ENCODE measurements around the gene ATP6AP1. TPM values are rescaled to one million over a fixed set of nuclear protein-coding genes. Genes with fewer than 3 reads are reported as not detected.

Gene ATP6AP1
- total and polyA plus RNA-seq, 2 experiments from 2014 or later = 37.7 to 52.1 TPM

DNA sequence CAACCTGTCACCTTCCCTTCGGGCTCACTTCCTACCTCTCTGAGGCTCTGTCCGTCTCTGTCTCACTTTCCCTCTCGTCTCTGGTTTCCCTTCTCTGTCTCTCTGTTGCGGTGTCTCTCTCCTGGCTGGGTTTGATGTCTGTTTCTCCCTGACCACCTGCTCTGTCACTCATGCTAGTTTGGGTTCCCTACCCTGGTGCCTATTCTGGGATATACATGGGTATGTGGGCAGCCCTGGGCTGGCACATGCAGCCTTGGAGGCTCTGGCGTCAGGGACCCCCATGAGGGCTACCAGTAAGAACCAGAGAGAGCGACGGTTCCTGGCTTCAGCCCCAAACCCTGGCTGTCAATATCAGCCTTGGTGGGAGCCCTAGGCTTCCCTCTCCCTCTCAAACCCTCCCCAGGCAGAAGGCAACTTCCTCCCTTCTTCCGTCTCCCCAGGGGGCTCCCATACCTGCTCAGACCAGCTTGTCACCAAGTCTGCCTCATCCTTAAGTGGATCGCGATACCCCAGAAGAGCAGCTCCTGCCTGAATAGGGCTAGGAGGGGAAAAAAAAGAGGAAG is 19.7 kb upstream of the ATP6AP1 start:
- no peaks in the 10 kb centered on the region for H3F3A ChIP-seq (replicated peaks; ENCODE audit: low read depth)
- H3K79me2 ChIP-seq (replicated peaks; ENCODE audit: insufficient read depth) = no peaks in the 10 kb centered on the region
- H3K36me3 ChIP-seq (ENCODE audit: insufficient read depth) = no peaks in the 10 kb centered on the region
- H3K9me2 ChIP-seq (ENCODE audit: insufficient read depth) = no peaks in the 10 kb centered on the region
- H3K4me3 ChIP-seq = peak overlapping the region; percentile 44; the same call in 1 of the 2 replicates
- ATAC-seq (no peak), DNase-seq (ENCODE audit: low spot score) (no peak)
- H3K27ac ChIP-seq (ENCODE audit: low read depth) = no peak overlapping the region
- H3K9me3 Mint-ChIP-seq = no peaks in the 10 kb centered on the region
- no peak overlapping the region for H2AFZ ChIP-seq
- no peak overlapping the region for H3K27ac Mint-ChIP-seq
- H3K4me1 ChIP-seq (ENCODE audit: insufficient read depth) = peaks cover 8% of the 10 kb centered on the region; the same call in 1 of the 2 replicates
- TF ChIP-seq, protein P1, sequence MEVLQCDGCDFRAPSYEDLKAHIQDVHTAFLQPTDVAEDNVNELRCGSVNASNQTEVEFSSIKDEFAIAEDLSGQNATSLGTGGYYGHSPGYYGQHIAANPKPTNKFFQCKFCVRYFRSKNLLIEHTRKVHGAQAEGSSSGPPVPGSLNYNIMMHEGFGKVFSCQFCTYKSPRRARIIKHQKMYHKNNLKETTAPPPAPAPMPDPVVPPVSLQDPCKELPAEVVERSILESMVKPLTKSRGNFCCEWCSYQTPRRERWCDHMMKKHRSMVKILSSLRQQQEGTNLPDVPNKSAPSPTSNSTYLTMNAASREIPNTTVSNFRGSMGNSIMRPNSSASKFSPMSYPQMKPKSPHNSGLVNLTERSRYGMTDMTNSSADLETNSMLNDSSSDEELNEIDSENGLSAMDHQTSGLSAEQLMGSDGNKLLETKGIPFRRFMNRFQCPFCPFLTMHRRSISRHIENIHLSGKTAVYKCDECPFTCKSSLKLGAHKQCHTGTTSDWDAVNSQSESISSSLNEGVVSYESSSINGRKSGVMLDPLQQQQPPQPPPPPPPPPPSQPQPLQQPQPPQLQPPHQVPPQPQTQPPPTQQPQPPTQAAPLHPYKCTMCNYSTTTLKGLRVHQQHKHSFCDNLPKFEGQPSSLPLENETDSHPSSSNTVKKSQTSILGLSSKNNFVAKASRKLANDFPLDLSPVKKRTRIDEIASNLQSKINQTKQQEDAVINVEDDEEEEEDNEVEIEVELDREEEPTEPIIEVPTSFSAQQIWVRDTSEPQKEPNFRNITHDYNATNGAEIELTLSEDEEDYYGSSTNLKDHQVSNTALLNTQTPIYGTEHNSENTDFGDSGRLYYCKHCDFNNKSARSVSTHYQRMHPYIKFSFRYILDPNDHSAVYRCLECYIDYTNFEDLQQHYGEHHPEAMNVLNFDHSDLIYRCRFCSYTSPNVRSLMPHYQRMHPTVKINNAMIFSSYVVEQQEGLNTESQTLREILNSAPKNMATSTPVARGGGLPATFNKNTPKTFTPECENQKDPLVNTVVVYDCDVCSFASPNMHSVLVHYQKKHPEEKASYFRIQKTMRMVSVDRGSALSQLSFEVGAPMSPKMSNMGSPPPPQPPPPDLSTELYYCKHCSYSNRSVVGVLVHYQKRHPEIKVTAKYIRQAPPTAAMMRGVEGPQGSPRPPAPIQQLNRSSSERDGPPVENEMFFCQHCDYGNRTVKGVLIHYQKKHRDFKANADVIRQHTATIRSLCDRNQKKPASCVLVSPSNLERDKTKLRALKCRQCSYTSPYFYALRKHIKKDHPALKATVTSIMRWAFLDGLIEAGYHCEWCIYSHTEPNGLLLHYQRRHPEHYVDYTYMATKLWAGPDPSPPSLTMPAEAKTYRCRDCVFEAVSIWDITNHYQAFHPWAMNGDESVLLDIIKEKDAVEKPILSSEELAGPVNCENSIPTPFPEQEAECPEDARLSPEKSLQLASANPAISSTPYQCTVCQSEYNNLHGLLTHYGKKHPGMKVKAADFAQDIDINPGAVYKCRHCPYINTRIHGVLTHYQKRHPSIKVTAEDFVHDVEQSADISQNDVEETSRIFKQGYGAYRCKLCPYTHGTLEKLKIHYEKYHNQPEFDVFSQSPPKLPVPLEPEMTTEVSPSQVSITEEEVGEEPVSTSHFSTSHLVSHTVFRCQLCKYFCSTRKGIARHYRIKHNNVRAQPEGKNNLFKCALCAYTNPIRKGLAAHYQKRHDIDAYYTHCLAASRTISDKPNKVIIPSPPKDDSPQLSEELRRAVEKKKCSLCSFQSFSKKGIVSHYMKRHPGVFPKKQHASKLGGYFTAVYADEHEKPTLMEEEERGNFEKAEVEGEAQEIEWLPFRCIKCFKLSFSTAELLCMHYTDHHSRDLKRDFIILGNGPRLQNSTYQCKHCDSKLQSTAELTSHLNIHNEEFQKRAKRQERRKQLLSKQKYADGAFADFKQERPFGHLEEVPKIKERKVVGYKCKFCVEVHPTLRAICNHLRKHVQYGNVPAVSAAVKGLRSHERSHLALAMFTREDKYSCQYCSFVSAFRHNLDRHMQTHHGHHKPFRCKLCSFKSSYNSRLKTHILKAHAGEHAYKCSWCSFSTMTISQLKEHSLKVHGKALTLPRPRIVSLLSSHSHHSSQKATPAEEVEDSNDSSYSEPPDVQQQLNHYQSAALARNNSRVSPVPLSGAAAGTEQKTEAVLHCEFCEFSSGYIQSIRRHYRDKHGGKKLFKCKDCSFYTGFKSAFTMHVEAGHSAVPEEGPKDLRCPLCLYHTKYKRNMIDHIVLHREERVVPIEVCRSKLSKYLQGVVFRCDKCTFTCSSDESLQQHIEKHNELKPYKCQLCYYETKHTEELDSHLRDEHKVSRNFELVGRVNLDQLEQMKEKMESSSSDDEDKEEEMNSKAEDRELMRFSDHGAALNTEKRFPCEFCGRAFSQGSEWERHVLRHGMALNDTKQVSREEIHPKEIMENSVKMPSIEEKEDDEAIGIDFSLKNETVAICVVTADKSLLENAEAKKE (CRISPR knock-in tag; IDR thresholded peaks at IDR 0.05) = no peak
- TF ChIP-seq NANOG (IDR thresholded peaks at IDR 0.05; ENCODE audit: borderline replicate concordance) (no peak), EZH2 (IDR thresholded peaks at IDR 0.05; ENCODE audit: low read depth, unreplicated experiment) (no peak), POLR2AphosphoS5 (IDR thresholded peaks at IDR 0.05; ENCODE audit: low read depth) (no peak), STAT1 (IDR thresholded peaks at IDR 0.05; ENCODE audit: unreplicated experiment) (no peak), JUNB (IDR thresholded peaks at IDR 0.05; ENCODE audit: unreplicated experiment) (no peak), EZH2phosphoT487 (IDR thresholded peaks at IDR 0.05; ENCODE audit: unreplicated experiment) (no peak), CREB1 (CRISPR knock-in tag; IDR thresholded peaks at IDR 0.05; ENCODE audit: low read depth) (no peak), ZNF331 (CRISPR knock-in tag; IDR thresholded peaks at IDR 0.05; ENCODE audit: low read depth) (no peak)
- TF ChIP-seq, protein P2, sequence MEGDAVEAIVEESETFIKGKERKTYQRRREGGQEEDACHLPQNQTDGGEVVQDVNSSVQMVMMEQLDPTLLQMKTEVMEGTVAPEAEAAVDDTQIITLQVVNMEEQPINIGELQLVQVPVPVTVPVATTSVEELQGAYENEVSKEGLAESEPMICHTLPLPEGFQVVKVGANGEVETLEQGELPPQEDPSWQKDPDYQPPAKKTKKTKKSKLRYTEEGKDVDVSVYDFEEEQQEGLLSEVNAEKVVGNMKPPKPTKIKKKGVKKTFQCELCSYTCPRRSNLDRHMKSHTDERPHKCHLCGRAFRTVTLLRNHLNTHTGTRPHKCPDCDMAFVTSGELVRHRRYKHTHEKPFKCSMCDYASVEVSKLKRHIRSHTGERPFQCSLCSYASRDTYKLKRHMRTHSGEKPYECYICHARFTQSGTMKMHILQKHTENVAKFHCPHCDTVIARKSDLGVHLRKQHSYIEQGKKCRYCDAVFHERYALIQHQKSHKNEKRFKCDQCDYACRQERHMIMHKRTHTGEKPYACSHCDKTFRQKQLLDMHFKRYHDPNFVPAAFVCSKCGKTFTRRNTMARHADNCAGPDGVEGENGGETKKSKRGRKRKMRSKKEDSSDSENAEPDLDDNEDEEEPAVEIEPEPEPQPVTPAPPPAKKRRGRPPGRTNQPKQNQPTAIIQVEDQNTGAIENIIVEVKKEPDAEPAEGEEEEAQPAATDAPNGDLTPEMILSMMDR (conservative IDR thresholded peaks at IDR 0.05; ENCODE audit: low read depth in 2 of 2) = no peak
- TF ChIP-seq, protein P3, sequence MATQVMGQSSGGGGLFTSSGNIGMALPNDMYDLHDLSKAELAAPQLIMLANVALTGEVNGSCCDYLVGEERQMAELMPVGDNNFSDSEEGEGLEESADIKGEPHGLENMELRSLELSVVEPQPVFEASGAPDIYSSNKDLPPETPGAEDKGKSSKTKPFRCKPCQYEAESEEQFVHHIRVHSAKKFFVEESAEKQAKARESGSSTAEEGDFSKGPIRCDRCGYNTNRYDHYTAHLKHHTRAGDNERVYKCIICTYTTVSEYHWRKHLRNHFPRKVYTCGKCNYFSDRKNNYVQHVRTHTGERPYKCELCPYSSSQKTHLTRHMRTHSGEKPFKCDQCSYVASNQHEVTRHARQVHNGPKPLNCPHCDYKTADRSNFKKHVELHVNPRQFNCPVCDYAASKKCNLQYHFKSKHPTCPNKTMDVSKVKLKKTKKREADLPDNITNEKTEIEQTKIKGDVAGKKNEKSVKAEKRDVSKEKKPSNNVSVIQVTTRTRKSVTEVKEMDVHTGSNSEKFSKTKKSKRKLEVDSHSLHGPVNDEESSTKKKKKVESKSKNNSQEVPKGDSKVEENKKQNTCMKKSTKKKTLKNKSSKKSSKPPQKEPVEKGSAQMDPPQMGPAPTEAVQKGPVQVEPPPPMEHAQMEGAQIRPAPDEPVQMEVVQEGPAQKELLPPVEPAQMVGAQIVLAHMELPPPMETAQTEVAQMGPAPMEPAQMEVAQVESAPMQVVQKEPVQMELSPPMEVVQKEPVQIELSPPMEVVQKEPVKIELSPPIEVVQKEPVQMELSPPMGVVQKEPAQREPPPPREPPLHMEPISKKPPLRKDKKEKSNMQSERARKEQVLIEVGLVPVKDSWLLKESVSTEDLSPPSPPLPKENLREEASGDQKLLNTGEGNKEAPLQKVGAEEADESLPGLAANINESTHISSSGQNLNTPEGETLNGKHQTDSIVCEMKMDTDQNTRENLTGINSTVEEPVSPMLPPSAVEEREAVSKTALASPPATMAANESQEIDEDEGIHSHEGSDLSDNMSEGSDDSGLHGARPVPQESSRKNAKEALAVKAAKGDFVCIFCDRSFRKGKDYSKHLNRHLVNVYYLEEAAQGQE (IDR thresholded peaks at IDR 0.05; ENCODE audit: unreplicated experiment) = no peak
- H3K4me2 ChIP-seq = peak overlapping the region; percentile 61
- peaks cover 10% of the 10 kb centered on the region for H3K27me3 Mint-ChIP-seq (ENCODE audit: insufficient read depth, low read depth, poor library complexity)
- no peaks in the 10 kb centered on the region for H4K20me1 ChIP-seq (replicated peaks; ENCODE audit: insufficient read depth)
- no peaks in the 10 kb centered on the region; the same call in 2 of the 3 replicates for H3K36me3 Mint-ChIP-seq (ENCODE audit: low read depth)
- H3K27me3 ChIP-seq (ENCODE audit: insufficient read depth) = no peaks in the 10 kb centered on the region
- peak overlapping the region; percentile 62 for H3K4me3 Mint-ChIP-seq
- peaks cover 12% of the 10 kb centered on the region for H3K4me1 Mint-ChIP-seq
